ENCODE data around the gene FES. TPM values are rescaled to one million over a fixed set of nuclear protein-coding genes. Genes with fewer than 3 reads are reported as not detected.
A peak's percentile ranks its signal among the peaks of the same experiment; 100 is the strongest.

The FES gene
- total RNA-seq, 1 donor from 2014 or later = 65.1 TPM

GRCh38 chr15:90933301-90933700, 49.0 kb downstream of the FES start:
- no peak for DNase-seq (ENCODE audit: low spot score in 2 of 2)
- no peak for TF ChIP-seq CTCF (IDR thresholded peaks at IDR 0.05)
- intact Hi-C loops (cut with DNase I) = loop anchor here (5.0 to 10.0 kb wide), 2 partner anchors 46 to 928 kb away; partner anchors contain the start of gene ZNF710
- no peak overlapping the region for H3K4me3 ChIP-seq
- no peaks in the 10 kb centered on the region for H3K27me3 ChIP-seq
- peak overlapping the region in 1 of 2 donors; percentile 88 for H3K27ac ChIP-seq
- peaks cover 12 to 33% of the 10 kb centered on the region in 2 donors for H3K4me1 ChIP-seq
- H3K36me3 ChIP-seq = peaks cover 0 to 6% of the 10 kb centered on the region in 2 donors
- H3K9me3 ChIP-seq = no peaks in the 10 kb centered on the region

- no peaks in the 10 kb centered on the region for H3K9me3 ChIP-seq
- TF ChIP-seq CTCF (IDR thresholded peaks at IDR 0.05) = peak; percentile 71 to 94 (median 92)
- H3K36me3 ChIP-seq = peaks cover 6 to 17% of the 10 kb centered on the region in 2 donors
- H3K4me3 ChIP-seq = peak overlapping the region; percentile 72 to 77
- H3K4me1 ChIP-seq = peaks cover 12 to 33% of the 10 kb centered on the region in 2 donors
- intact Hi-C loops (cut with DNase I) = loop anchor here (2.0 to 10.0 kb wide), 3 partner anchors 22 to 930 kb away; partner anchors contain the start of gene ZNF710
- H3K27me3 ChIP-seq = no peaks in the 10 kb centered on the region
- H3K27ac ChIP-seq = peak overlapping the region; percentile 81 to 85
- DNase-seq (ENCODE audit: low spot score in 2 of 2) = peak; percentile 54 to 93
Measured at GRCh38 chr15:90934256-90934948, 50.1 kb downstream of the FES start.

- peak; percentile 56 to 94 for DNase-seq (ENCODE audit: low spot score in 2 of 2)
- no peaks in the 10 kb centered on the region for H3K27me3 ChIP-seq
- H3K4me3 ChIP-seq = peak within 1 kb of the TSS; percentile 72 to 77
- intact Hi-C loops (cut with DNase I) = loop anchor here (2.0 to 10.0 kb wide), 4 partner anchors 22 to 930 kb away; partner anchors contain the start of genes BLM and ZNF710
- no peak for TF ChIP-seq CTCF (IDR thresholded peaks at IDR 0.05)
- no peaks in the 10 kb centered on the region for H3K9me3 ChIP-seq
- peak within 1 kb of the TSS; percentile 81 to 85 for H3K27ac ChIP-seq
- peaks cover 14 to 25% of the 10 kb centered on the region in 2 donors for H3K36me3 ChIP-seq
- peaks cover 12 to 33% of the 10 kb centered on the region in 2 donors for H3K4me1 ChIP-seq
Measured at GRCh38 chr15:90934949-90935751, 50.8 kb downstream of the FES start, which contains the start of gene UNC45A. UNC45A (plus strand) TSS chr15:90935285; CDS start chr15:90935325, 40 bp downstream.

DNA sequence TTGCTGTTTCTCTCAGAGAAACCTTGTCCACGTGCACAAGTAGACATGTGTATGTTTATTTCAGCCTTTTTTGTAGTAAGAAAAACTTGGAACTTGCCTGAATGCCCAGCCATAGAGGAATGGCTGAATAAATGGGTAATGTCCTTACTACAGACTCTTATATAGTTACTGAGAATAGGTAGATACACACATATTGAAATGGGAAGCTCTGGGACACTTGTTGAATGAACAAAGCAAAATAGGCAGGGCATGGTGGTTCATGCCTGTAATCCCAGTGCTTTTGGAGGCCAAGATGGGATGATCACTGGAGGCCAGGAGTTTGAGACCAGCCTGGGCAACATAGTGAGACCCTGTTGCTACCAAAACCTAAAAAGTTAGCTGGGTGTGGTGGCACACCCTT, 52.5 kb downstream of the FES start:
- Histone ChIP-seq H3K4me3 (no peak overlapping the region), H3K27ac (no peak overlapping the region), H3K4me1 (peaks cover 7 to 22% of the 10 kb centered on the region in 2 donors), H3K9me3 (no peaks in the 10 kb centered on the region), H3K27me3 (no peaks in the 10 kb centered on the region), H3K36me3 (peaks cover 30 to 41% of the 10 kb centered on the region in 2 donors)
- DNase-seq (ENCODE audit: low spot score in 2 of 2) = no peak
- no peak for TF ChIP-seq CTCF (IDR thresholded peaks at IDR 0.05)
- intact Hi-C loops (cut with DNase I) = loop anchor here (5.0 to 10.0 kb wide), 2 partner anchors 220 to 932 kb away; partner anchors contain the start of genes BLM and ZNF710

- Histone ChIP-seq H3K27ac (no peak overlapping the region), H3K4me1 (peaks cover 7 to 17% of the 10 kb centered on the region in 2 donors), H3K9me3 (no peaks in the 10 kb centered on the region), H3K36me3 (peaks cover 45 to 56% of the 10 kb centered on the region in 2 donors), H3K4me3 (no peak overlapping the region), H3K27me3 (no peaks in the 10 kb centered on the region)
- intact Hi-C loops (cut with DNase I) = loop anchor here (5.0 to 10.0 kb wide), 2 partner anchors 221 to 933 kb away; partner anchors contain the start of genes BLM and ZNF710
- no peak for TF ChIP-seq CTCF (IDR thresholded peaks at IDR 0.05)
- no peak for DNase-seq (ENCODE audit: low spot score in 2 of 2)
Measured at GRCh38 chr15:90938261-90938660, 54.0 kb downstream of the FES start.

All from ascending aorta (tissue), 2 donors.